ENCODE data around the gene AKR1B1.
A peak's percentile ranks its signal among the peaks of the same experiment; 100 is the strongest.
"Not testable (repeated sequence)": the region's sequence is repeated elsewhere in the genome, so short reads cannot be mapped to it uniquely, and the experiment has no call there.

Gene AKR1B1

GRCh38 chr7:134458806-134459698 lies at the start of gene AKR1B1:
TSS of gene AKR1B1 (minus strand) at chr7:134459100. CDS start at chr7:134459062, 38 bp downstream.
- no peak for FAIRE-seq

- FAIRE-seq: no peak
These were observed 47.0 kb upstream of the AKR1B1 start for GRCh38 chr7:134505856-134506255.

DNA sequence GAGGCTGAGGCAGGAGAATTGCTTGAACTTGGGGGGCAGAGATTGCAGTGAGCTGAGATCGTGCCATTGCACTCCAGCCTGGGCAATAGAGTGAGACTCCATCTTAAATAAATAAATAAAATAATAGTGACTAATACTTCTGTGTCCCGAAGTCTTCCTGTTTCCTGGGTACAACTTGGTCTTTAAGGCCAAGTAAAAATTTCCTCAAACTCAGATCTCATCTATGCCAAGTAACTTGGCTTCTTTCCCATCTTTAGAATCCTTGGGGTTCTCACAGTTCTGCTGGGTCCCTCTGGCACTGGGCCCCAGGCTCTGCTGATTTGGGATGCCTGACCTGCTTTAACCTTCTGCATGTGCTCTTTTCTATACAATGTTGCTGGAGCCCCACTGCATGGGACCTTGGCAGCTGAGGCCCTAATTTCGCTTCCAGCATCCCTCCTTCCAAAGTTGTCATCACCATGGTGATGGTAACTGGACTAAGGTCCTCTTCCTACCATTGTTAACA lies 45.8 kb upstream of the AKR1B1 start:
- FAIRE-seq: no peak

- FAIRE-seq: peak; percentile 69
These were observed 43.8 kb upstream of the AKR1B1 start for GRCh38 chr7:134502463-134503371.

DNA sequence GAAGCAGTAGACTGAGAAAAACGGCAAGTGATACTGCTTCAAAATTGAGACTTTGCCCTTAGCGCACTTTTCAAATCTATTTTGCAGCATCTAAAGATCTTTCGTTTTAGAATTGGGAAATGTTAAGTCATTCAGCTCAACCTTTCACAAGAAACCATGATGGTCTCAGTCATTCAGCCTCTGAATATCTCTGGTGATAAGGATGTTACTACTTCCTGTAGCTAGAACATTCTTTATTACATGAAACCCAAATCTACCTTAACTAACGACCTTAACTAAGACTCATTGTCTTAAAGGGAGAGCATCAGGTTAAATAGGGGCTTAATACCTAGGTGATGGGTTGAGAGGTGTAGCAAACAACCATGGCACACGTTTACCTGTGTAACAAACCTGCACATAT lies 42.1 kb upstream of the AKR1B1 start:
- FAIRE-seq: no peak

GRCh38 chr7:134500406-134500805 lies 41.5 kb upstream of the AKR1B1 start:
- no peak for FAIRE-seq

- FAIRE-seq: no peak
These were observed 36.6 kb upstream of the AKR1B1 start for GRCh38 chr7:134495546-134495945.

GRCh38 chr7:134493091-134493490 lies 34.2 kb upstream of the AKR1B1 start:
- FAIRE-seq: no peak

- not testable (repeated sequence) for FAIRE-seq
These were observed 28.8 kb upstream of the AKR1B1 start for GRCh38 chr7:134487721-134488120.

DNA sequence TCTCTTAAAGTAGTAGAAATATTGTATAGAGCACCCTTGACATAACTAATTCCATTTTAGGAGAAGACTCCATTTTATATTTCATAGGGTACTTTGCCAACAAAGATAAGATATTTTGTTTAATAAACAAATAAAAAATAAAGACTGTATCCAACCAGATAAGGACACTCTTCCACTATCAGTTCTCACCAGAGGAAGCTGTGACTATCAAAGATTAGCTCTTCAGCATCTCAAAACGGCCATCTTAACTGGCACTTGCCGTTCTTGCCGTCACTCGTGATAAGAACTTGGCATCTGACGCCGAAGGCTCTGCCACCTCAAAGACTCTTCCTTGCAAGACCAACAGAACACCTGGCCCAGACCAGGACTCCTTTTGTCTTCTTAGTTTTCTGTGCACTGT lies 26.3 kb upstream of the AKR1B1 start:
- no peak for FAIRE-seq

GRCh38 chr7:134483296-134483695 lies 24.4 kb upstream of the AKR1B1 start:
- no peak for FAIRE-seq

DNA sequence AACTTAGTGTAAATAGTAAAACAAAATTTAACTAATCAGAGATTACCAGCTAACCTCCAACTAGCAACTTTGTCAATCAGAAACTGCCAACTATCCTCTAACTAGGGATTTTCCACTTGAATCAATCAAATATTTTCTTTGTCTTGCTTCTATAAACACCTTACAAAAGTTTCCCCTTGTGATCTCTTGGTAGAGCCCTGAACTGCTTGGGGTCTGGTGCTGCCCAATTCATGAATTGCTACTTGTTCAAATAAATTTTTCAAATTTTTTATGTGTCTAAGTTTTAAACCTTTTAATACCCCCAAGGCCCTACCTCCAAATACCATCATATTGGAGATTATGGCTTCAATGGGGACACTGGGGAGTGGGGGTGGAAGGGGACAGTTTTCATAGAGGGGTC lies 24.0 kb upstream of the AKR1B1 start:
- no peak for FAIRE-seq

DNA sequence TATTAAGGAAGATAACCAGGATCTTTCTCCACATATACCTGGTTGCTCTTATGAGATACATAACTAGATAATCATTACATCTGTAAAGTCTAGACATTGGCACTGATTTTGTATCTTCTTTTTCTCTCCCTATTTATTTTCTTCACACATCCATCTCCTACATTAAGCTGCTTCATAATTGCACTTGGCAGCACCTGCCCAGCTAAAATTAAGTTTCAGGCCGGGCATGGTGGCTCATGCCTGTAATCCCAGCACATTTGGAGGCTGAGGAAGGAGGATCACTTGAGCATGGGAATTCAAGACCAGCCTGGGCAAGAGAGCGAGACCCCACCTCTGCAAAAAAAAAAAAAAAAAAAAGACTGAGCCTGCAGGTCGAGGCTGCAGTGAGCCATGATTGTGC lies 22.3 kb upstream of the AKR1B1 start:
- no peak for FAIRE-seq

GRCh38 chr7:134480730-134481129 lies 21.8 kb upstream of the AKR1B1 start:
- FAIRE-seq: no peak

DNA sequence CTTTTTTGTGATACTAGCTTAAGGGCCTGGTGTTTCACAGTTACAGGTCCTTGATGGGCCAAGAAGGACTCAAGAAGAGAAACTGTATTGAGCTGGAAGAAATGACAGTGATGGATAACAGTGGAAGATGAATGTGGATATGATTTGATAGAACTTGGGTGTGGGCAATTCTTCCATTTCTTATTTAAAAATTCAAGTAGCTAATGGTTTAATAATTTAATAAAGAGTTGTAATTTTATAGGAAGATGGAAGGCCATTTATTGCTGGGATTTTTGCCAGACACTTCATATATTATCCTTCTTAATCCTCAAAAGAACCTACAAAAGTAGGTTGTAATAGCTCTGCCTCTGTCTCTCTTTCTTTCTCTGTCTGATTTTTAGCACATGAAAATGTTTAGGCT lies 21.3 kb upstream of the AKR1B1 start:
- FAIRE-seq: no peak

DNA sequence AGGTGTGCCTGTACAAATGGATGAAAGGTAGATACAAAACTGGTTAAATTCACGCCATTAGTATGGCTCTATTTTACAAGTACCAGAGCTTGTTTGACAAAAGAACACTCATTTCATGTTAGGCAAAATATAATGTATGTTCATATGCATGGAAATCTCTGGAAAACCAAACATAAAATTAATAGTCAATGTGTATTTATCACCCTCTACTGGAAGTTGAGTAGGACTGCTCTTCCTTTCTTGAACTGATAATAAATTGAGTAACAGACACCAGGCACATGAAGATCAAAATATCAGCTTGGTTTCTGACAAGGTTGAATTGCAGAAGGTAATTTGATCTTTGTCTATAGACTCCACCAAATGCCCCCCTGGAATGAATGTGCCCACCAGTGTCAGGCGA lies 19.8 kb upstream of the AKR1B1 start:
- no peak for FAIRE-seq

GRCh38 chr7:134477954-134478353 lies 19.1 kb upstream of the AKR1B1 start:
- FAIRE-seq: no peak

DNA sequence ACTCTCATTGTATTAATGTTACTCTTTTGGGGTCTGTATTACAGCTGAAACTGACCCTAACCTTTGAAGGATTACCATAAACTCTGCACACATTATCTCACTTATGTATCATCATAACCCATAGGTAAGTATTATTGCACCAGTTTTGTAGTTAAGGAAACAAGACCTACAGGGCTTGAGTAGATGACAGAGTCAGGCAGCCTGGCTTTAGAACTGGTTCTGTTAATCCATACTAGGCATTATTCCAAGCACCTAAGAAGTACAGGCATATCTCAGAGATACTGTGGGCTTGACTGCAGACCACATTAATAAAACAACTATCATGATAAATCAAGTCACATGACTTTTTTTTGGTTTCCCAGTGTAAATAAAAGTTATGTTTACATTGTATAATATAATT lies 17.1 kb upstream of the AKR1B1 start:
- FAIRE-seq: no peak

DNA sequence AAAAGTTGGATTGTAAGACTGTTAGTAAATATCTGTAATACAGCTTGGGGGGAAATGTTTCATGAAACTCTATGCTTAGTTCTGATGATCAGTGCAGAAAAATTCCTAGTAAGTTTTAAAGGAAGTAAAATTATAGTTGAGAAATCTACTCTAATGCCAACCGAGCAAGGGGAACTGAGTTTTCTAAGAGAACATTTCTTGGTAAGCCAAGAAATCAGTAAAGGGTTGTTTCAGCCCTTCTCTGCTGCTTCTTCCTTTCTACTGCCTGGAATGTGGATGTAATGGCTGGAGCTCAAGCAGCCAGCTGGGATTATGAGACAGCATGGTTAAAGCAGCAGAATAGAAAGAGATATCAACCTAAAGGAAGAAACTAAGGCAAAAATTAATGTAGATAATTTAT lies 15.9 kb upstream of the AKR1B1 start:
- no peak for FAIRE-seq

GRCh38 chr7:134473861-134474291 lies 15.0 kb upstream of the AKR1B1 start:
- FAIRE-seq: no peak

GRCh38 chr7:134472572-134473244 lies 13.8 kb upstream of the AKR1B1 start:
- no peak for FAIRE-seq

DNA sequence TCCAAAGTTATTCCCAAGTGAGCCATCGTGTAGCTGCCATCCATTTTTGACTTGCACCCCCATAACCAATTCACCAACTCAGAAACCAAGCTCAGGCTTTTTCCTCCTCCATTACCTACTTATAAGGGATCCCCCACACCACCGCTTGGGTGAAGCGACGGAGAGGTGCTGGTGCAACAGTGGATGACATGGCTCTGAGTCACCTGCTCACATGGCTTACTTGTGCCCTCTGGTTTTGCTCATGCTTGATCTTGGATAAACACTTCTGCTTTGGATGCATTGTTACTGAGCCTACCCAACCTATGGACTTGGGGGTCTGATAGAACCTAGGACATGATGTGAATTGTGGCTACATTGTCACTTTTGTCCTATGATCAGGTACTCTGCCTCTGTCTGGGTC lies 12.0 kb upstream of the AKR1B1 start:
- no peak for FAIRE-seq

DNA sequence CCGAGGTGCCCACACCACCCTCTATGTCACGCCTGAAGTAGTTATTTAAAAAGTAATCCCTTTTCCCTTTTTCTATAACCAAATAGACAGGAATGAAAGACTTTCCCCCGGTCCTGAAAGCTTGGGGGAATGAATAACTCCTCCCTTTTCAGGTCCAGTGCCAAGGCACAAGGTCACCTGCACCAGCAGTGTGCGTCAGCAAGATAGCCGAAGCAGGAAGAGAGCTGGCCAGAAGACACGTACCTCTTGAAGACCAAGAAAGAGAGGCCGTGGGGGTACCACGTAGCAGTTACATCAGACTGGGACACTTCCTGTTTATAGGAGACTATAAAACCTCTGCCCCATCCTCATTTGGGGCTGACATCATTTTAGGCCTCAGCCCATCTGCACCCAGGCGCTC lies 10.7 kb upstream of the AKR1B1 start:
- FAIRE-seq: no peak

Measured in TTC549 (cell line).